PC-9 (cell line): Measurements from ENCODE around the gene PSEN1. TPM values are rescaled to one million over a fixed set of nuclear protein-coding genes. Genes with fewer than 3 reads are reported as not detected.

ENCODE experiments used
- BruUV-seq: library from RNA; stranded (reverse); fragments of 400-500 nt; replicated peaks from 2 replicates; lab custom pipeline; 2021; lab: Mats Ljungman, UMichigan
- CTCF ChIA-PET: fragments of 300-600 bp; sonication (Branson Sonifier 250); formaldehyde crosslinking; loops from one replicate; lab custom pipeline; 2022; ENCODE audit warnings: antibody characterized with exemption; lab: Charles Lee
- POLR2A ChIA-PET: fragments of 300-600 bp; sonication (Branson Sonifier 250); formaldehyde crosslinking; loops from one replicate; lab custom pipeline; 2022; ENCODE audit warnings: antibody characterized with exemption; ENCODE audit not compliant: unreplicated experiment; lab: Charles Lee
- DNase-seq, 2 experiments: peaks; one replicate each; pipeline versions ENCODE4 v3.0.0 to v3.0.0-alpha.2; 2015 to 2022; ENCODE audit warnings: mixed read lengths in 1 of 2
- H2AFZ ChIP-seq: fragments of 200-600 bp; sonication (generic); 2 replicates; pipeline ENCODE4 v1.8.1; 2017; ENCODE audit warnings: antibody characterized with exemption
- H3F3A ChIP-seq: fragments of 200-600 bp; sonication (generic); 2 replicates; pipeline ENCODE4 v1.8.1; 2017; ENCODE audit warnings: antibody characterized with exemption, mild to moderate bottlenecking, low read depth; ENCODE audit not compliant: insufficient read depth
- H3K27ac ChIP-seq: fragments of 200-600 bp; sonication (generic); 2 replicates; pipeline ENCODE4 v1.6.1; 2016; ENCODE audit warnings: mixed run types
- H3K27me3 ChIP-seq: fragments of 200-600 bp; sonication (generic); 2 replicates; pipeline ENCODE4 v1.6.1; 2016; ENCODE audit warnings: low read depth, mixed run types; ENCODE audit not compliant: insufficient read depth
- H3K36me3 ChIP-seq: fragments of 200-600 bp; sonication (generic); 2 replicates; pipeline ENCODE4 v1.6.1; 2016; ENCODE audit warnings: low read depth, mixed run types
- H3K4me1 ChIP-seq: fragments of 200-600 bp; sonication (generic); replicated peaks from 2 replicates; pipeline ENCODE4 v1.6.1; 2016; ENCODE audit warnings: mixed run types; ENCODE audit not compliant: insufficient read depth
- H3K4me2 ChIP-seq: fragments of 200-600 bp; sonication (generic); 2 replicates; pipeline ENCODE4 v1.6.1; 2017; ENCODE audit warnings: mixed run types
- H3K4me3 ChIP-seq: fragments of 200-600 bp; sonication (generic); 2 replicates; pipeline ENCODE4 v1.6.1; 2016; ENCODE audit warnings: mixed run types
- H3K79me2 ChIP-seq: fragments of 200-600 bp; sonication (generic); 2 replicates; pipeline ENCODE4 v1.6.1; 2017; ENCODE audit warnings: low read depth, mixed run types
- H3K9me2 ChIP-seq: fragments of 200-600 bp; sonication (generic); 2 replicates; pipeline ENCODE4 v1.8.1; 2017; ENCODE audit warnings: mild to moderate bottlenecking; ENCODE audit not compliant: insufficient read depth
- H3K9me3 ChIP-seq: fragments of 200-600 bp; sonication (generic); 2 replicates; pipeline ENCODE4 v1.8.1; 2016; ENCODE audit warnings: low read depth; ENCODE audit not compliant: insufficient read depth
- H4K20me1 ChIP-seq: fragments of 200-600 bp; sonication (generic); 2 replicates; pipeline ENCODE4 v1.8.1; 2017; ENCODE audit not compliant: insufficient read depth
- CTCF ChIP-seq: fragments of 200-600 bp; sonication (generic); conservative IDR thresholded peaks from 2 replicates; pipeline ENCODE4 v1.6.1; 2017; ENCODE audit warnings: mixed run types, antibody characterized with exemption, mild to moderate bottlenecking, moderate library complexity
- EZH2 ChIP-seq: fragments of 200-600 bp; sonication (generic); IDR thresholded peaks from 2 replicates; pipeline ENCODE4 v1.8.0; 2017; ENCODE audit warnings: antibody characterized with exemption, low read depth
- intact Hi-C: fragments of 100-400 bp; cut with micrococcal nuclease; formaldehyde crosslinking; loops from one replicate; pipeline ENCODE4 v1.10.0; 2022; ENCODE audit not compliant: unreplicated experiment
- total RNA-seq: library from RNA; stranded (reverse); gene quantifications from 2 replicates; pipeline ENCODE4 v1.2.3, GENCODE V29; 2021

The PSEN1 gene
- total RNA-seq, 1 experiment from 2014 or later, result 44.0 TPM

DNA sequence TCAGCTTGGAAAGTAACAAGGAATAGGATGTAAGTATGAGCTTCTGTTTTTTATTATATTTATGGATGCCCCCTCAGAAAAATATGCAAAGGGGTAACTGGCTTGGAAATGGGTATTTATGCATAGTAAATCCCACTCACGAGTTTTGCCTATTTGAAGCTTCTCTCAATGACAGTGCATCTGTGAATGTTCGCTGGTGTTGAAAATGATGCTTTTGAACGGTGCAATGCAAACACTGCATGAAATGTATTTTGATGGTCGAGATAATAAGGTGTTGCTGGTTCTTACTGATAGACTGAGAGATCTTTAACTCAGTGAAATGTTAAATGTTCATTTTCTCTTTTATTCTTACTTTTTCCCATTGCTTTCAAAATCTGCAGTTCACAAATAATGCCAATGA, 36.0 kb upstream of the PSEN1 start:
- Histone ChIP-seq H3K4me2 (no peak overlapping the region), H4K20me1 (peaks cover 31% of the 10 kb centered on the region), H2AFZ (no peak overlapping the region), H3K27me3 (no peaks in the 10 kb centered on the region), H3K9me2 (no peaks in the 10 kb centered on the region), H3K4me3 (no peak overlapping the region), H3K4me1 (no peaks in the 10 kb centered on the region), H3F3A (peaks cover 46% of the 10 kb centered on the region), H3K79me2 (0 out of 2 replicates have a peak, but pooled peaks cover 8% of the 10 kb centered on the region), H3K27ac (no peak overlapping the region), H3K9me3 (no peaks in the 10 kb centered on the region), H3K36me3 (peaks cover 40% of the 10 kb centered on the region)
- intact Hi-C loops, result no loop called here
- no TSS peak for BruUV-seq
- CTCF ChIA-PET, result interaction anchor here (0.6 kb wide), 1 partner anchor 1778 kb away, joined by 5 read pairs; no protein-coding TSS in a partner anchor
- TF ChIP-seq EZH2 (no peak), CTCF (no peak)
- POLR2A ChIA-PET, result interaction anchor here (0.7 kb wide), 1 partner anchor 311 kb away, joined by 6 read pairs; no protein-coding TSS in a partner anchor
- DNase-seq, result no peak

- H3K4me1 ChIP-seq, result no peaks in the 10 kb centered on the region
- peaks cover 50% of the 10 kb centered on the region for H3F3A ChIP-seq
- intact Hi-C loops, result no loop called here
- peaks cover 19% of the 10 kb centered on the region for H4K20me1 ChIP-seq
- H3K27me3 ChIP-seq, result no peaks in the 10 kb centered on the region
- ChIA-PET POLR2A (no interaction called here), CTCF (no interaction called here)
- peaks cover 47% of the 10 kb centered on the region for H3K36me3 ChIP-seq
- H2AFZ ChIP-seq, result no peak overlapping the region
- BruUV-seq, result no TSS peak
- H3K9me2 ChIP-seq, result no peaks in the 10 kb centered on the region
- no peak overlapping the region for H3K27ac ChIP-seq
- no peak for DNase-seq
- no peak overlapping the region for H3K4me3 ChIP-seq
- H3K9me3 ChIP-seq, result no peaks in the 10 kb centered on the region
- H3K4me2 ChIP-seq, result no peak overlapping the region
- H3K79me2 ChIP-seq, result 0 out of 2 replicates have a peak, but pooled peaks cover 4% of the 10 kb centered on the region
- TF ChIP-seq EZH2 (no peak), CTCF (no peak)
Measured at GRCh38 chr14:73102806-73103497, 33.4 kb upstream of the PSEN1 start.

- intact Hi-C loops, result no loop called here
- Histone ChIP-seq H2AFZ (no peak overlapping the region), H3F3A (peaks cover 36% of the 10 kb centered on the region), H3K4me3 (no peak overlapping the region), H4K20me1 (peaks cover 11% of the 10 kb centered on the region), H3K9me2 (no peaks in the 10 kb centered on the region), H3K9me3 (no peaks in the 10 kb centered on the region), H3K27me3 (no peaks in the 10 kb centered on the region), H3K36me3 (peaks cover 46% of the 10 kb centered on the region), H3K4me1 (no peaks in the 10 kb centered on the region), H3K79me2 (no peaks in the 10 kb centered on the region), H3K4me2 (no peak overlapping the region), H3K27ac (no peak overlapping the region)
- POLR2A ChIA-PET, result no interaction called here
- no peak for TF ChIP-seq CTCF
- no peak for TF ChIP-seq EZH2
- CTCF ChIA-PET, result no interaction called here
- no TSS peak for BruUV-seq
- no peak for DNase-seq
Measured at GRCh38 chr14:73105050-73105449, 31.3 kb upstream of the PSEN1 start.
